Osteoblast (primary cell): ENCODE results near the gene SF3A1. TPM values are rescaled to one million over a fixed set of nuclear protein-coding genes. Genes with fewer than 3 reads are reported as not detected.
A peak's percentile ranks its signal among the peaks of the same experiment; 100 is the strongest.

Source experiments
- DNase-seq: peaks from one replicate; pipeline ENCODE4 v3.0.0; 2011; ENCODE audit warnings: low spot score, mixed read lengths; ENCODE audit not compliant: insufficient read length; ENCODE audit errors: missing footprints
- H2AFZ ChIP-seq: 2 replicates; pipeline ENCODE4 v1.6.0; 2011; ENCODE audit warnings: mild to moderate bottlenecking, low read length
- H3K27ac ChIP-seq: 2 replicates; pipeline ENCODE4 v1.5.1; 2011; ENCODE audit warnings: mild to moderate bottlenecking, low read depth, low read length, moderate library complexity
- H3K27me3 ChIP-seq: 2 replicates; pipeline ENCODE4 v1.6.0; 2012; ENCODE audit warnings: mild to moderate bottlenecking, control low read depth, inconsistent platforms, low read length, moderate library complexity; ENCODE audit not compliant: insufficient read depth
- H3K36me3 ChIP-seq: 2 replicates; pipeline ENCODE4 v1.5.1; 2011; ENCODE audit warnings: mild to moderate bottlenecking, low read length, control low read depth, moderate library complexity; ENCODE audit not compliant: insufficient read depth
- H3K4me1 ChIP-seq: 2 replicates; pipeline ENCODE4 v1.5.1; 2011; ENCODE audit warnings: mild to moderate bottlenecking, low read length, control low read depth, moderate library complexity; ENCODE audit not compliant: insufficient read depth
- H3K4me2 ChIP-seq: 2 replicates; pipeline ENCODE4 v1.6.0; 2011; ENCODE audit warnings: mild to moderate bottlenecking, low read length; ENCODE audit not compliant: insufficient read depth
- H3K4me3 ChIP-seq: fragments of 200-600 bp; sonication (generic); 3 replicates; pipeline ENCODE4 v1.5.1; 2012; ENCODE audit warnings: mild to moderate bottlenecking, low read length, inconsistent platforms; ENCODE audit not compliant: insufficient read depth
- H3K79me2 ChIP-seq: 2 replicates; pipeline ENCODE4 v1.6.0; 2012; ENCODE audit warnings: mild to moderate bottlenecking, low read length, control low read depth, inconsistent platforms; ENCODE audit not compliant: insufficient read depth
- H3K9me3 ChIP-seq: 2 replicates; pipeline ENCODE4 v1.5.1; 2011; ENCODE audit warnings: low read depth, low read length, control low read depth
- H4K20me1 ChIP-seq: 2 replicates; pipeline ENCODE4 v1.6.0; 2012; ENCODE audit warnings: mild to moderate bottlenecking, low read length, control low read depth; ENCODE audit not compliant: insufficient read depth
- total RNA-seq: library from RNA; depleted of rRNA; stranded (reverse); fragments of >200 nt; gene quantifications from 2 replicates; pipeline ENCODE4 v1.2.3, GENCODE V29; 2012
- TF ChIP-seq, protein P1 (sequence below): IDR thresholded peaks from 2 replicates; pipeline ENCODE4 v1.5.1; 2011; ENCODE audit warnings: mild to moderate bottlenecking, low read depth, low read length, moderate library complexity; ENCODE audit errors: extremely low read depth

Gene SF3A1
- total RNA-seq, 1 donor = 21.7 TPM

DNA sequence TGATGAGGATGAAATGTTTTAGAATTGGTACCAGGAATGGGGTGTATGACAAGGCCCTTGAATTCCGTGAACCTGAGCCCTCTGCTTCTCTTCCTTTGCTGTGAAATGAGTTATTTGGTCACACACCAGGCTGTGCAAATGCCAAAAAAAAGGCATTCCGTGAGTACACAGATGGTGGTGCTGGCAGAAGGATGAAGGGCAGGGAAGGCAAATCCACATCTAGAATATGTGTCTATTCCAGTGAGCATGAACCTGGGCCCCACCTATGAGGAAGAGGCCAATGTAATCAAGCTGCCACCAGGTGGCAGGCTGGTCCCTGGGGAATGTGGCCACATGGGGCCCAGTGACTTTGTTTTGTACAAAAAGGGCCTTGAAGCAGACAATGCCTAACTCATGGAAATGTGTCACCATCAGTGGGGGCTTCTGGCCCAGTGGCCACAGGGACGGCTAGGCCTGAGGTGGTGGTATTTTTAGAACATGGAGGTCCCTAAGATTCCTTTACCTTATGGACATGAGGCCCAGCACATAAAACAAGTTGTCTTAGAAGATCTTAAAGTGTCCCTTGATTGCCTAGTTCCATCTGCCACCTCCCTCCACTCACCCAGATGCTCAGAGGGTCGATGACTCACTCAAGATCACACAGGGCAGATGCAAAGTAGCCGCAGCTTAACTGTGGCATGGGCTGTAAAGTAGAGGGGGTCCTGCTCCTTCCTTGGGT is 34.4 kb upstream of the SF3A1 start:
- peak overlapping the region; percentile 5 for H2AFZ ChIP-seq

DNA sequence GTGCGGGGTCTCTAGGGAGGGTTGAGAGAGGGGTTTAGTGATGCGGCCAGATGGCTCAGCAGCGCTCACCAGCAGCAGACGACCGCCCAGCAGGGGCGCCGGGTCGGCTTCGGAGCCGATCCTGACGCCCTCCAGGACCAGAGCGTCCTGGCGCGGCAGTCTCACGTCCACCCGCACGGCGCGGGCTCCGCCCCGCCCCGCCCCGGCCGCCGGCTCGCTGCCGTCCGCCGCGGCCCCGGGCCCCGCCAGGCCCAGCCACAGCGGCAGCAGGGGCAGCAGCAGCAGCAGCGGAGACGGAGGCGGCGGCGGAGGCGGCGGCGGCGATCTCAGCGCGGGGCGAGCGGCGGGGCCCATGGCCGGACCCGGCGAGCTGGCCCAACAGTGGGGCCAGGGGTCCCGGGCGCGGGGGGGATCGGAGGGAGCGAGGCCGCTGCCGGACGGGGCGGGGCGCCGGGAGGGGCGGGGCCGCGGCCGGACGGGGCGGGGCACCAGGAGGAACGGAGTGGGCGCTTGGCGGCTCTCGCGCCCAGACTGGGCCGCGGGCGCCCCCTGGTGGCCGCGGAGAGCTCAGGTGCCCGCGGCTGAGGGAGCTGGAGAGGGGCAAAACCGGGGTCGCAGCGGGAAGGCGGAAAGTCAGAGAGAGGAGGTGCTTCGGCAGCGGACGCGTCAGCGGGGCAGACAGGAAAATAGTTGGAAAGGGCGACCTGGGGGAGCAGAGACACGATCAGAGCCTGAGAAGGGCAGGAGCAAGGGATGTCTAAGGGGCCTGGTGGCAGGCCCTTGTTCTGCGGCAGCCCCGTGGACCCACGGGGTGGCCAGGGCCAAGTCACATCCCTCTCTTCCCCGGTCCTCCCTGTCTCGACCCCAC is 30.5 kb upstream of the SF3A1 start, which contains the start of gene RNF215:
TSS of gene RNF215 (minus strand) at position 452 of the 868 bp plus-strand sequence. CDS start at position 354, 98 bp downstream.
- no peaks in the 10 kb centered on the region for H3K27me3 ChIP-seq
- peaks cover 12% of the 10 kb centered on the region for H3K4me1 ChIP-seq
- peak within 1 kb of the TSS; percentile 95 for H2AFZ ChIP-seq
- H3K79me2 ChIP-seq = peaks cover 8% of the 10 kb centered on the region
- peak within 1 kb of the TSS; percentile 79 for H3K4me3 ChIP-seq
- H3K4me2 ChIP-seq = peak within 1 kb of the TSS; percentile 86
- peaks cover 13% of the 10 kb centered on the region for H3K36me3 ChIP-seq
- H4K20me1 ChIP-seq = no peaks in the 10 kb centered on the region
- no peak within 1 kb of the TSS for H3K27ac ChIP-seq
- no peaks in the 10 kb centered on the region for H3K9me3 ChIP-seq
- DNase-seq = peak; percentile 100
- TF ChIP-seq, protein P1, sequence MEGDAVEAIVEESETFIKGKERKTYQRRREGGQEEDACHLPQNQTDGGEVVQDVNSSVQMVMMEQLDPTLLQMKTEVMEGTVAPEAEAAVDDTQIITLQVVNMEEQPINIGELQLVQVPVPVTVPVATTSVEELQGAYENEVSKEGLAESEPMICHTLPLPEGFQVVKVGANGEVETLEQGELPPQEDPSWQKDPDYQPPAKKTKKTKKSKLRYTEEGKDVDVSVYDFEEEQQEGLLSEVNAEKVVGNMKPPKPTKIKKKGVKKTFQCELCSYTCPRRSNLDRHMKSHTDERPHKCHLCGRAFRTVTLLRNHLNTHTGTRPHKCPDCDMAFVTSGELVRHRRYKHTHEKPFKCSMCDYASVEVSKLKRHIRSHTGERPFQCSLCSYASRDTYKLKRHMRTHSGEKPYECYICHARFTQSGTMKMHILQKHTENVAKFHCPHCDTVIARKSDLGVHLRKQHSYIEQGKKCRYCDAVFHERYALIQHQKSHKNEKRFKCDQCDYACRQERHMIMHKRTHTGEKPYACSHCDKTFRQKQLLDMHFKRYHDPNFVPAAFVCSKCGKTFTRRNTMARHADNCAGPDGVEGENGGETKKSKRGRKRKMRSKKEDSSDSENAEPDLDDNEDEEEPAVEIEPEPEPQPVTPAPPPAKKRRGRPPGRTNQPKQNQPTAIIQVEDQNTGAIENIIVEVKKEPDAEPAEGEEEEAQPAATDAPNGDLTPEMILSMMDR = peak; percentile 63

More for the DNA sequence above, 34.4 kb upstream of the SF3A1 start:
- Histone ChIP-seq H3K9me3 (no peaks in the 10 kb centered on the region), H3K4me2 (no peak overlapping the region), H3K27me3 (no peaks in the 10 kb centered on the region), H3K36me3 (no peaks in the 10 kb centered on the region), H3K27ac (no peak overlapping the region), H3K4me1 (peaks cover 8% of the 10 kb centered on the region), H3K79me2 (peaks cover 7% of the 10 kb centered on the region), H4K20me1 (no peaks in the 10 kb centered on the region), H3K4me3 (no peak overlapping the region)
- TF ChIP-seq, protein P1 = peak; percentile 71
- peak; percentile 92 for DNase-seq

DNA sequence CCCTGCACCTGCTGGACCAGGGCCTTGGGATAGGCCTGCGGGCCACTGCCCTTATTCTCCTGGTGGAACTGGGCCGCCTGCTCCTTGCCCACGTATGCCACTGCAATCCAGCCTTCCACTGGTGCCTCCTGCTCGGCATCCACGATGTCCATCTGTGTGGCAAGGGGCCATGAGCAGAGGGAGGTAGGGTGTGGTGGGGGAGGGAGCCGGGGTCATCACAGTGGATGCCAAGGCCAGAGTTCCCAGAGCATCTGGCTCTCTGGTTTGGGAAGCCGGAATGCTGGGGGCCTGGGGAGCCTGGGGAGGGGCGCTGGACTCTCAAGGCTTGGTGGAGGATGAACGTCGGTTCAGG is 29.9 kb upstream of the SF3A1 start:
- no peak for DNase-seq
- TF ChIP-seq, protein P1 = no peak
- no peaks in the 10 kb centered on the region for H3K9me3 ChIP-seq
- H3K27ac ChIP-seq = no peak overlapping the region
- peaks cover 8% of the 10 kb centered on the region for H3K79me2 ChIP-seq
- peaks cover 13% of the 10 kb centered on the region for H3K36me3 ChIP-seq
- no peaks in the 10 kb centered on the region for H4K20me1 ChIP-seq
- peak overlapping the region; percentile 72 for H2AFZ ChIP-seq
- H3K27me3 ChIP-seq = no peaks in the 10 kb centered on the region
- H3K4me2 ChIP-seq = peak overlapping the region; percentile 84
- H3K4me1 ChIP-seq = peaks cover 12% of the 10 kb centered on the region
- peak overlapping the region; percentile 79 for H3K4me3 ChIP-seq

DNA sequence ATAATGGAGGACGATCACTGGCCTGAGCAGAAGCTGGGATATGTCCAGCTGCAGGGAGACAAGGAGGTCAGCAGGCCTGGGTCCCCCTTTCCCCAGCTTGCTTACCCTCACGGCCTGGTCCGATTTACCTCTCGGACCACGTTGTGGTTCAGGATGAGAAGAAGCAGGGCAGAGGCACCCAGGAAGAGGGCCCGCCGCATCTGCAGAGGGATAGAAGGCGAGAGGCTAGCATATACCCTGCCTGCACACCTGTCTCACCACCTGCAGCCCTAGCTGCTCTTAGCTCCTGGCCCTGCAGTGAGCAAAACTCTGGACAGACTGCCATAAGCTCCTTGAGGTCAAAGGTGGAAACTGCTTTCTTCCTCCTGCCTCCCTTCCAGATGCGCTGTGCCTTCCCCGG is 29.2 kb upstream of the SF3A1 start:
- H3K36me3 ChIP-seq = peaks cover 16% of the 10 kb centered on the region
- H3K4me1 ChIP-seq = peaks cover 9% of the 10 kb centered on the region
- H3K27me3 ChIP-seq = no peaks in the 10 kb centered on the region
- TF ChIP-seq, protein P1 = no peak
- H2AFZ ChIP-seq = no peak overlapping the region
- no peak overlapping the region for H3K4me3 ChIP-seq
- H3K27ac ChIP-seq = no peak overlapping the region
- no peaks in the 10 kb centered on the region for H4K20me1 ChIP-seq
- DNase-seq = peak; percentile 83
- H3K79me2 ChIP-seq = peaks cover 8% of the 10 kb centered on the region
- no peaks in the 10 kb centered on the region for H3K9me3 ChIP-seq
- H3K4me2 ChIP-seq = peak overlapping the region; percentile 84
